Ovary (tissue), 3 donors: ENCODE results near the gene ACSF3.

Experiments used
- EP300 ChIP-seq: sonication (generic); formaldehyde crosslinking; IDR thresholded peaks from one replicate; pipeline ENCODE4 v1.6.1; 2017; ENCODE audit warnings: antibody characterized with exemption
- POLR2A ChIP-seq: fragments of 450-650 bp; IDR thresholded peaks from one replicate; pipeline ENCODE4 v1.6.1; 2017; ENCODE audit warnings: antibody characterized with exemption, mild to moderate bottlenecking, moderate library complexity
- TF ChIP-seq, protein P1 (sequence below), 3 donors: fragments of 450-650 bp in 2 of 3; fragments of 200-600 bp in 1 of 3; IDR thresholded peaks; one replicate each; pipeline versions ENCODE4 v1.5.1 to v1.8.0; 2016 to 2022; ENCODE audit warnings: antibody characterized with exemption in 3 of 3, mild to moderate bottlenecking in 1 of 3
- donor health status: DM: no; HTN: no; CAD: no.

DNA sequence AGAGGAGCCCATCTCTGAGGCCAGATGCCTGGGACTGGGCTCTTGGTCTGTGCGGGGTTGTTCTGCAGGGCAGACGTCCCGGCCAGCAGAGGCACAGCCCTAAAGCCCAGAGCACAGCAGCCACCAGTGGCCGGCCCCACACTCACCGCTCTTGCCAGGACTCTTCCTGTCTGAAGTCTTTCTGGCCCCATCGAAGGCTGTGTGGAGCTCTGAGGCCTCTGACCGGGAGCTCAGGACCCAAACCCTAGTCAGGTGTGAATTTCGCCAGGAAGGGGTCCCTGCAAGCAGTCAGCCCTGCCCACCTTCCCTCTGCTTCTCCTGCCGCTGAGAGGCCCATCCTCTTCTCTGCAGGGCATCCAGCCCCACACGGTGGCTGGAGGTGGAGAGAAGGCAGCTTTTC is 10.7 kb downstream of the ACSF3 start:
- TF ChIP-seq, protein P1, sequence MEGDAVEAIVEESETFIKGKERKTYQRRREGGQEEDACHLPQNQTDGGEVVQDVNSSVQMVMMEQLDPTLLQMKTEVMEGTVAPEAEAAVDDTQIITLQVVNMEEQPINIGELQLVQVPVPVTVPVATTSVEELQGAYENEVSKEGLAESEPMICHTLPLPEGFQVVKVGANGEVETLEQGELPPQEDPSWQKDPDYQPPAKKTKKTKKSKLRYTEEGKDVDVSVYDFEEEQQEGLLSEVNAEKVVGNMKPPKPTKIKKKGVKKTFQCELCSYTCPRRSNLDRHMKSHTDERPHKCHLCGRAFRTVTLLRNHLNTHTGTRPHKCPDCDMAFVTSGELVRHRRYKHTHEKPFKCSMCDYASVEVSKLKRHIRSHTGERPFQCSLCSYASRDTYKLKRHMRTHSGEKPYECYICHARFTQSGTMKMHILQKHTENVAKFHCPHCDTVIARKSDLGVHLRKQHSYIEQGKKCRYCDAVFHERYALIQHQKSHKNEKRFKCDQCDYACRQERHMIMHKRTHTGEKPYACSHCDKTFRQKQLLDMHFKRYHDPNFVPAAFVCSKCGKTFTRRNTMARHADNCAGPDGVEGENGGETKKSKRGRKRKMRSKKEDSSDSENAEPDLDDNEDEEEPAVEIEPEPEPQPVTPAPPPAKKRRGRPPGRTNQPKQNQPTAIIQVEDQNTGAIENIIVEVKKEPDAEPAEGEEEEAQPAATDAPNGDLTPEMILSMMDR (IDR thresholded peaks at IDR 0.05): no peak
- TF ChIP-seq EP300 (no peak), POLR2A (no peak)
